DOHH2 (cell line): ENCODE measurements around the gene HTR4.

Source experiments
- EZH2phosphoT487 ChIP-seq: fragments of 200-600 bp; sonication (generic); IDR thresholded peaks from 2 replicates; pipeline ENCODE4 v1.6.1; 2017; ENCODE audit warnings: borderline replicate concordance, mild to moderate bottlenecking, antibody characterized with exemption, low read length, moderate library complexity, mixed read lengths
- TF ChIP-seq, protein P1 (sequence below): fragments of 200-600 bp; sonication (generic); IDR thresholded peaks from one replicate; pipeline ENCODE4 v1.5.1; 2014; ENCODE audit warnings: antibody characterized with exemption, mild to moderate bottlenecking, low read depth, low read length; ENCODE audit not compliant: poor library complexity, severe bottlenecking

DNA sequence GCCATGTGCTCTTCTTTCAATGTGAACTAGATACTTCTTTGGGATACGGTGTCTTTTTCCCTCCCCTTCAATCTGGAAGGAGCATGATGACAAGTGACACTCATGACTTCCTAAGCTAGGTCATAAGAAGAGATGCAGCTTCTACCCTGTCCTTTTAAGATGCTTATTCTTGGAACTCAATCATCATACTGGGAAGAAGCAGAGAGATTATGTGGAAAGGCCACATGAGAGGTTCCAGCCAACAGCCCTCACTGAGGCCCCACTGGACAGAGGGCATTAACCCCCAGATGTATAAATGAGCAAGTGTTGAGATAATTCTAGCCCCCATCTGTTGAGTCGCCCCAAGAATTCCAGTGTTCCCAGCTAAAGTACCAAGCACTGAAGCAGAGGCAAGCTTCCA is 29.3 kb upstream of the HTR4 start:
- TF ChIP-seq, protein P1, sequence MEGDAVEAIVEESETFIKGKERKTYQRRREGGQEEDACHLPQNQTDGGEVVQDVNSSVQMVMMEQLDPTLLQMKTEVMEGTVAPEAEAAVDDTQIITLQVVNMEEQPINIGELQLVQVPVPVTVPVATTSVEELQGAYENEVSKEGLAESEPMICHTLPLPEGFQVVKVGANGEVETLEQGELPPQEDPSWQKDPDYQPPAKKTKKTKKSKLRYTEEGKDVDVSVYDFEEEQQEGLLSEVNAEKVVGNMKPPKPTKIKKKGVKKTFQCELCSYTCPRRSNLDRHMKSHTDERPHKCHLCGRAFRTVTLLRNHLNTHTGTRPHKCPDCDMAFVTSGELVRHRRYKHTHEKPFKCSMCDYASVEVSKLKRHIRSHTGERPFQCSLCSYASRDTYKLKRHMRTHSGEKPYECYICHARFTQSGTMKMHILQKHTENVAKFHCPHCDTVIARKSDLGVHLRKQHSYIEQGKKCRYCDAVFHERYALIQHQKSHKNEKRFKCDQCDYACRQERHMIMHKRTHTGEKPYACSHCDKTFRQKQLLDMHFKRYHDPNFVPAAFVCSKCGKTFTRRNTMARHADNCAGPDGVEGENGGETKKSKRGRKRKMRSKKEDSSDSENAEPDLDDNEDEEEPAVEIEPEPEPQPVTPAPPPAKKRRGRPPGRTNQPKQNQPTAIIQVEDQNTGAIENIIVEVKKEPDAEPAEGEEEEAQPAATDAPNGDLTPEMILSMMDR = no peak
- no peak for TF ChIP-seq EZH2phosphoT487
